HG02623 (cell line): Measurements from ENCODE around the gene DIP2B.
"Not testable (repeated sequence)": the region's sequence is repeated elsewhere in the genome, so short reads cannot be mapped to it uniquely, and the experiment has no call there.

Experiments used
- ATAC-seq: cut with Tn5 transposase; IDR thresholded peaks from one replicate; pipeline ENCODE4 v1.9.1; 2021; ENCODE audit warnings: moderate library complexity; ENCODE audit not compliant: unreplicated experiment

DIP2B gene, protein sequence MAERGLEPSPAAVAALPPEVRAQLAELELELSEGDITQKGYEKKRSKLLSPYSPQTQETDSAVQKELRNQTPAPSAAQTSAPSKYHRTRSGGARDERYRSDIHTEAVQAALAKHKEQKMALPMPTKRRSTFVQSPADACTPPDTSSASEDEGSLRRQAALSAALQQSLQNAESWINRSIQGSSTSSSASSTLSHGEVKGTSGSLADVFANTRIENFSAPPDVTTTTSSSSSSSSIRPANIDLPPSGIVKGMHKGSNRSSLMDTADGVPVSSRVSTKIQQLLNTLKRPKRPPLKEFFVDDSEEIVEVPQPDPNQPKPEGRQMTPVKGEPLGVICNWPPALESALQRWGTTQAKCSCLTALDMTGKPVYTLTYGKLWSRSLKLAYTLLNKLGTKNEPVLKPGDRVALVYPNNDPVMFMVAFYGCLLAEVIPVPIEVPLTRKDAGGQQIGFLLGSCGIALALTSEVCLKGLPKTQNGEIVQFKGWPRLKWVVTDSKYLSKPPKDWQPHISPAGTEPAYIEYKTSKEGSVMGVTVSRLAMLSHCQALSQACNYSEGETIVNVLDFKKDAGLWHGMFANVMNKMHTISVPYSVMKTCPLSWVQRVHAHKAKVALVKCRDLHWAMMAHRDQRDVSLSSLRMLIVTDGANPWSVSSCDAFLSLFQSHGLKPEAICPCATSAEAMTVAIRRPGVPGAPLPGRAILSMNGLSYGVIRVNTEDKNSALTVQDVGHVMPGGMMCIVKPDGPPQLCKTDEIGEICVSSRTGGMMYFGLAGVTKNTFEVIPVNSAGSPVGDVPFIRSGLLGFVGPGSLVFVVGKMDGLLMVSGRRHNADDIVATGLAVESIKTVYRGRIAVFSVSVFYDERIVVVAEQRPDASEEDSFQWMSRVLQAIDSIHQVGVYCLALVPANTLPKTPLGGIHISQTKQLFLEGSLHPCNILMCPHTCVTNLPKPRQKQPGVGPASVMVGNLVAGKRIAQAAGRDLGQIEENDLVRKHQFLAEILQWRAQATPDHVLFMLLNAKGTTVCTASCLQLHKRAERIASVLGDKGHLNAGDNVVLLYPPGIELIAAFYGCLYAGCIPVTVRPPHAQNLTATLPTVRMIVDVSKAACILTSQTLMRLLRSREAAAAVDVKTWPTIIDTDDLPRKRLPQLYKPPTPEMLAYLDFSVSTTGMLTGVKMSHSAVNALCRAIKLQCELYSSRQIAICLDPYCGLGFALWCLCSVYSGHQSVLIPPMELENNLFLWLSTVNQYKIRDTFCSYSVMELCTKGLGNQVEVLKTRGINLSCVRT (N-terminal part only)

DNA sequence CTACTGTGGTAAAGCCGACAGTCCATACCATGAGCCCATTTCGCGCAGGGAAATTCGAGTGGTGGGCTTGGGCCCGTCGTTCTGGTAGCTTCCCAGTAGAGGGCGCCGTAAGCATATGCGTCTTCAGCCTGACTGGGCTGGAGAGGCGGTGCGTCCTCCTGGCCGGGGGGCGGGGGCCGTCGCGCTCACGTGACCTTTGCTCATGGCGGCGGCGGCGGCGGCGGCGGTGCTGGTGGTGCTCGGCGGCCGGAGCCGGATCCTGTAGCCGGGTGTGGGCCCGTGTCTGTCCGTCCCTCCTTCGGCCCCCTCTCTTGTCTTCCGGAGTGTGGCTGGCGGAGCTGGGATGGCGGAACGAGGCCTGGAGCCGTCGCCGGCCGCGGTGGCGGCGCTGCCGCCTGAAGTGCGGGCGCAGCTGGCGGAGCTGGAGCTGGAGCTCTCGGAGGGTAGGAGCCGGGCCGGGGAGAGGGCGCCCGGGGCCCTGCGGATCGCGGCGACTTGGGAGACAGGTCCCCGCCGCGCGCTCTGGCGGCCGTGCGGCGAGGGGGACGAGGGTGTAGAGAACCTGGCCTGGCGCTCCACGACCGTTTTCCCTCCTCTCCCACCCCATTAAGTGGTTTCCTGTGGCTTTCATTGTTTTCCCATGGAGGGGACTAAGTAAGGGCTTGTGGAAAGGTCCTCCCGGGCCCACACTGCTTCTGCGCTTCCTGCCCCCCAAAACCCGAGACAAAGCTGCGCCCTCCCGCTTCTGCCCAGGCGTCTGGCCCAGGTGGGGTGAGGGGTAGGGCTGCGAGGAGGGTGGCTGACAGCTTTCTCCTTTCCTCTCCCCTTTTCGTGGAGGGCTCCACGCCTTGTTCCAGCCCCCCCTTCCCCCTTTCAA lies at the start of gene DIP2B:
Gene DIP2B (plus strand): TSS at position 188 of the 877 bp plus-strand sequence. CDS start 156 bp downstream, at position 344.
- peak; percentile 82 for ATAC-seq

DNA sequence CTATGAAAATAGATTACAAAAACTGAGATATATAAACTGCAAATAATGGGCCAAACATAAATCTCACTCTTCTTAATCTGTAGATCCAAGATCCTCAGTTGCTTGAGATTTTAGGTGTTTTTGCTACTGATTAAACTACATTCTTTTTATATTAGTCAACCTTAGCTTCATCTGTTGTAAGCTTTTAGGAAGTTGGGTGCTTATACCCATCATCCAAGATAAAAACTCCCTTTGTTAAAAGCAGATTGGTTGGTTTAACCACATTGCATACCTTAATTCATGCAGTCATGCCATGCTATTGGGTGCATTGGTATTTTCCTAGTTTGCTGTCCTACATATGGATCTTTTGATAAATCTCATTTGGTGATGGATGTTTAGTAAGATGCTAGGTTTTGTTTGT lies 46.2 kb upstream of the DIP2B start:
- ATAC-seq, result no peak

DNA sequence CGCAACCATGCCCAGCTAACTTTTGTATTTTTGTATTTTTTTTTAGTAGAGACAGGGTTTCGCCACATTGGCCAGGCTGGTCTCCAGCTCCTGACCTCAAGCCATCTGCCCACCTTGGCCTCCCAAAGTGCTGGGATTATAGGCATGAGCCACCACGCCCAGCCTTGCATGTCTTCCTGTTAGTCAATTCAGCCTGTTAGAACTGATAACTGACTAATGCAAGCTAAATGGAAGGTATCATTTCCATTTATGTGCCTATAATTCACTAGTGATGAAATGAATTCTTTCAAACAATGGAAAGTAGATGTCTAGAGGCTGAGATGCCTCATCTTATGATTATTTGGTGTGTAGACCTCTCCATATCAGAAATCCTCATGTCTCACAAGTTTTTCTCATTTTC lies 37.3 kb upstream of the DIP2B start:
- no peak for ATAC-seq

DNA sequence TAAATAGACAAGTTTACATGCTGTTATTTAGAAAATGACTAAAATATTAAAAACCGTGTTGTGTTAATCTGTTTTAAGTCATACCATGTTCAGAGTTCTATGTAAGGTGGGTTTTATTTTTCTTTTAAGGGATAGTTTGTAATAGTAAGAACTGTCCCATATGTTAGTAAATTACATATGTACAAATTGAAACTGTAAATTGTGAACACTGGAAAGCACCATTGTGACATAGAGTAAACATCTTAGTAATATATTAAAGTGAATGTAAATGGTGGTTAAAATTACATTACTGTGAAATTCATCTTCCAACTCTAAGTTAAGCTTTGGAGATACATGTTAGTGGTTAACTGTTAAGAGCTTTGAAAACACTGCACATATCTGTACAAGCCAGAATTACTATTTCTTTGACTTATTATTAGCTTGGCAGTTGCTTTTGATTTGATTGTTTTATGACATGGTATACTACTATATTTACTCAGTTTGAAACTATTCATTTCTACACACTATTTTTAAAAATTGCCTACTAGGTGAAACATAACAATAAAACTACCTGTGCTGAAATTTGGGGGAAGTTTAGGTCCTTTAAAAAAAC lies 27.4 kb upstream of the DIP2B start:
- no peak for ATAC-seq

DNA sequence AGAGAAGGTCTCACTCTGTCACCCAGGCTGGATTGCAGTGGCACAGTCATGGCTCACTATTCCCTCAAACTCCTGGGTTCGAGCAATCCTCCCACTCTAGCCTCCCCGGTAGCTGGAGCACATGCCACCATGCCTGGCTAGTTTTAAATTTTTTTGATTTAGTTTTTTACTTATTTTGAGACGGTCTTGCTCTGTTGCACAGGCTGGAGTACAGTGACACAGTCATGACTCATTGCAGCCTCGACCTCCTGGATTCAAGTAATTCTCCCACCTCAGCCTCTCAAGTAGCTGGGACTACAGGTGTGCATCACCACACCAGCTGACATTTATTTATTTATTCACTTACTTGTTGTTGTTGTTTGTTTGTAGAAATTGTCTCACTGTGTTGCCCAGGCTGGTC lies 22.2 kb upstream of the DIP2B start:
- no peak for ATAC-seq

DNA sequence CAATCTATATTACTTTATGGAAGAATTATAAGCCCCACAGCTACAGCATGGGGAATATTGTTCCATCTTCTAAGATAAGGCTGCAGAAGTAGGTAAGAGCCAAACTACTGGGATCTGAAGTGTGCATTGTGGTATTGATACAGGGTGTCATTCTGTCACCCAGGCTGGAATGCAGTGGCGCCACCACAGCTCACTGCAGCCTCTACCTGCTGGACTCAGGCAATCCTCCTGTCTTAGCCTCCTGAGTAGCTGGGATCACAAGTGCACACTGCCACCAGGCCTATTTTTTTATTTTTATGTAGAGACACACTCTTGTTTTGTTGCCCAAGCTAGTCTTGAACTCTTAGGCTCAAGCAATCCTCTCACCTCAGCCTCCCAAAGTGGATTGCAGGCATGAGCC lies 21.3 kb upstream of the DIP2B start:
- ATAC-seq, result no peak

DNA sequence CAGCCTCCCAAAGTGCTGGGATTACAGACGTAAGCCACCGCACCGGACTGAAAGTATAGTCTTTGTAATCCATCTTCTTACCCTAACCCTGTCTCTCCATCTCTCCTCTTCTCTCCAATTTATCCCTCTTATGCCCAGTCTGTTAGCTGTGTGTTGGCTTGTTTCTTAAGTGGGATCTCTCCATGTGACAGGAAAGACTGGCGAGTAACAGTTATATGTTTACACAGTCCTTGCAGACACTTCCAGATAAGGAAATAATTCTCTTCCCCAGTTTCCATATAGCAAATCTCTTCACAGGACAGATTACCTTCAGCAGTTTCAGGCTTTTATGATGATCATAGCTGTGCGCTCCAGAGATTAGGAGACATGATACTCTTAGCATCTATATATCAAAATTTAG lies 16.0 kb upstream of the DIP2B start:
- ATAC-seq, result no peak

DNA sequence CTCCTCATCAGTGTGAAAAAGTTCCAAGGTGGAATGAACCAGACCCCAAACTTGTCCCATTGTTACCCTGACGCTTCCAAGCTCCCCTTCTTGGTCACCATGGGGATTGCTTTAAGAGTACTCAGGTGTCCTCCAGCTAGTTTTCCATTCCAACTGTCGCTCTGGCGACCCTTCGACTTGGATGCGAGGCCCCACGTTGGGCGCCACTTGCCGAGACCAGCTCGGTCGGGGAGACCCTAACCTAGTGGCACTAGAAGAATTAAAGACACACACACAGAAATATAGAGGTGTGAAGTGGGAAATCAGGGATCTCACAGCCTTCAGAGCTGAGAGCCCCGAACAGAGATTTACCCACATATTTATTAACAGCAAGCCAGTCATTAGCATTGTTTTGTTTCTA lies 6.7 kb upstream of the DIP2B start:
- ATAC-seq, result not testable (repeated sequence)

DNA sequence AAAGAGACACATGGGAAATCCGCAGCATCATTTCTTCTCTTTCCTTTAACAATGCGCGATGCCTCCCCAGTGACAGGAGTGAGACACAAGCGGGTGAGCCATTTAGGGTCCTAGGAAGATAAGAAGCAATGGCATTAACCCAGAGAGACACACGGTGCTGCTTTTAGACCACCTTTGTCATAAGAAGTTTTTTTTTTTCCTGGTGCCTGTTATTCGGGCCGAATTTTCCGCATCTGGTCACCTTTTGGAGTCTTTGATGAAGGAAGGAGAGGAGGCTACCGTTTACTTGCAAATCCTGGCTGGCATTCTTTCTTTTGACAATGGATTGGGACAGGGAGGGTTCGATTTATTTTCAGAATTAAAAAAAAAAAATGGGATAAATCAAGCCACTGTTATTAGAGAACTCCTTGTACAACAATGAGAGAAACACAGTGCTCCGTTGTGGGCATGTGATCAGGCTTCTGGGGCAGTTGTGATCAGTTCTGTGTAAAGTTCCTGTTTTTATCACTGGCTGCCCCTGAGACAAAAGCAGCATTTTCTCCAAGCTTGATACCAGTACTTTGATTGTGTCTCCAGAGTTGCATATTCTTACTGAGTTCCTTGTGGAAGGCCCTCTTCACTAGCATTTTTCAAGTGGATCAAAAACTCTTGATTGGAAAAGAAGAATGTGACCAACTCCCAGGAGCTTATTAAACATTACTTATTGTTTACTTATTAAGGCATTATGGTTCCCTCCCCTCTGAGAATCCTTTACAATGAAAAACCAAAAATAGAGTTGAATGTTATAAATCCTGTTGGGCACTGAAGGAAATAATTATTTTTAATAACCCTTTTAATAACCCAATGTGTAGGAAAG lies 1.1 kb downstream of the DIP2B start:
- ATAC-seq, result no peak

DNA sequence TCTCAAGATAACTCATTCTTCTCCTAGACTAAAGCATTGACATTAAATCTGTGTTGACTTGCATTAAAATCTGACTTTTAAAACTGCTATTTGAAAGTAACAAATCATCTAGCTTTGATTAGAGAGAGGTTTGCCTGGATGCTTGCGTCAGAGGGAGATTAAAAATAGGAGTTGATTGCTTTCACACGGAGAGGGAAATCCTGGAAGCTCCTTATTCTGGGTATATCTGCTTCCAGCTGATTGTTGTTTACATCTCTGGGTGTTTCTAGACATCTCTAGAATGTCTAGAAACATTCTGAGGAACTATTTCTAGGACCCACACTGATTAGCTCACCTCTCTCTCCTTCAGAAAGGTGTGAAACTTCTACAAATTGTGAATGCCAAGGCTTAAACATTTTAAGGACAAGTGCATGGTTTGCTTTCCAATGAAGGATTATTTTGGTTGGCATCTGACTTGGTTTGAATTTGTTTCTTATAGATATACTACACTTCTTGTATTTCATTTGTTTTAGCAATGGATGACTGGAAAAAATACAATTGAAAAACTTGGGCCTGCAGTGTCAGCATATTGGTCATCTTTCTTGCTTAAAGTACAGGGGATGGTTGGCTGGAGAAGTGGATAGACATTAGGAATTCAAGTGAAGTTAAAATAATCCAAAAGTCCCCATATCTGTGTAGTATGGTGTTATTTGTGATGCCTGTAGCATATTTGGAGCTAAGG lies 2.1 kb downstream of the DIP2B start:
- ATAC-seq, result no peak

DNA sequence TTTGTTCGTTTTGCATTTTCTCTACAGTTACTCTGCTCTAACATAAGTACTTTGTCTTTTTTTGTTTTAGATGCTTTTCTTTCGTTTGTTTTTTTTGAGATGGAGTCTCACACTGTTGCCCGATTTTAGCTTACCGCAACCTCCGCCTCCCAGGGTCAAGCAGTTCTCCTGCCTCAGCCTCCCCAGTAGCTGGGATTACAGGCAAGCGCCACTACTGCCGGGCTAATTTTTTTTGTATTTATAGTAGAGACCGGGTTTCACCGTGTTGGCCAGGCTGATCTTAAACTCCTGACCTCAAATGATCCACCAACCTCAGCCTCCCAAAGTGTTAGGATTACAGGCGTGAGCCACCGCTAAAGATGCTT lies 2.7 kb downstream of the DIP2B start:
- no peak for ATAC-seq

DNA sequence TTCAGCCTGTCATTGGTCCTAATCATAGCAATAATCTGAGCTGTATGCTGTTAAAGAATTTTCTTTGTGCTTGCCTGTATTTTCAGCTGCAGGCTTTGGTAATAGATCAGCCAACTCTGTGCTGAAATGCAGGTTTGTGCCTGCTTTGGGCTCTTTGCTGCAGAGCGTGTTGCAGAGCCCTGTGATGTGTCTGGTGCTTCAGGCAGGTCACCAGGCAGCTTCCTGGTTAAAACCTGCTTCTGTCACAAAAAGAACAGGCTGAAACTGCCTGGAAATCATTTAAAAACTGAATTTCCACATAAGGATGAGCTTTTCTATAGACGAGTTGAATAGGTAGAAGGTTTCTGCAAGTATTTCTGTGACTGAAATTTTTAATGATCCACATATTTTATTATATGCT lies 3.1 kb downstream of the DIP2B start:
- ATAC-seq, result no peak

DNA sequence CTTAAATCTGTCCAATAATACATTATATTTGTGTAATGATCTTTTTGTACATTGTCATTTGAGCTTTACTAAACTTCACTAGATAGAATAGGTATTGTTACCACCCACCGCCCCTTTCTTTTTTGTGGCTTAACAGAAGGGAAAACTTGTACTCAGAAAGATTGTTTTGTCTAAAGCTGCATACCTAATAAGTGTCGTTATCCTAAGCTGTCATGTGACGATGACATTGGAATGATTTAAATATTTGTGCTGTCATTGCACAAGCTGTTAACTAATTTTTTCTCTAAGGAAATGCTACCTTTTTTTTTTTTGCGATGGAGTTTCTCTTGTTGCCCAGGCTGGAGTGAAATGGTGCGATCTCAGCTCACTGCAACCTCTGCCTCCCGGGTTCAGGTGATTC lies 3.6 kb downstream of the DIP2B start:
- no peak for ATAC-seq

DNA sequence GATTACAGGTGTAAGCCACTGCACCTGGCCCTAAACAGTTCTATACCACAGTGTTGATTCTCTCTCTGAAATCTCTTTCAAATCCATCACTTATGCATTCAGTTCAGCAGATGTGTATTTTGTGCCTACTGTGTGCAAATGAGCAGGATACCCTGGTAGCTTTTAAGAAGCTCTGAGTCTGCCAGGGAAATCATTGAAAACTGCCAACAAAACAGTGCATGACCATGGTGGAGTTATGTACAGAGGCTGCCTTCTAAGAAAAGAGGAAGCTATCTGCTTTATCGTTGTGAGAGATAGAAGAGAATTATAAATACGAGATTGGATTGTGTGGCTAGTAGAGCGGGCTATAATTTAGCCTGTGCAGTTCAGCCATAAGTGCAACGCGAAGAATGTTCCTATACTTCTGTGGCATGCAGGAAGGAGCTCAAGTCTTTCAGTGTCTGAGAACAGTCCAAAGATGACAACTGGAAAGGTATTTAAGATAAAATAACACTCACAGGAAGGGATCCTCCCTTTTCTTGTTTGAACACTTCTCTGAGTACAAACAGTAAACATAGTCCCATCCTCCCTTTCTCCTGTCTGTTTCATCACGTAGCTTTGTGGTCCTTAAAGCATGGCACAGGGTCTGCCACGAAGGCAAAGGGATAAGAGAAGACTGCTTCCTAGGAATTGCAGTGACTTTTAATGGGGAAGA lies 4.3 kb downstream of the DIP2B start:
- no peak for ATAC-seq

DNA sequence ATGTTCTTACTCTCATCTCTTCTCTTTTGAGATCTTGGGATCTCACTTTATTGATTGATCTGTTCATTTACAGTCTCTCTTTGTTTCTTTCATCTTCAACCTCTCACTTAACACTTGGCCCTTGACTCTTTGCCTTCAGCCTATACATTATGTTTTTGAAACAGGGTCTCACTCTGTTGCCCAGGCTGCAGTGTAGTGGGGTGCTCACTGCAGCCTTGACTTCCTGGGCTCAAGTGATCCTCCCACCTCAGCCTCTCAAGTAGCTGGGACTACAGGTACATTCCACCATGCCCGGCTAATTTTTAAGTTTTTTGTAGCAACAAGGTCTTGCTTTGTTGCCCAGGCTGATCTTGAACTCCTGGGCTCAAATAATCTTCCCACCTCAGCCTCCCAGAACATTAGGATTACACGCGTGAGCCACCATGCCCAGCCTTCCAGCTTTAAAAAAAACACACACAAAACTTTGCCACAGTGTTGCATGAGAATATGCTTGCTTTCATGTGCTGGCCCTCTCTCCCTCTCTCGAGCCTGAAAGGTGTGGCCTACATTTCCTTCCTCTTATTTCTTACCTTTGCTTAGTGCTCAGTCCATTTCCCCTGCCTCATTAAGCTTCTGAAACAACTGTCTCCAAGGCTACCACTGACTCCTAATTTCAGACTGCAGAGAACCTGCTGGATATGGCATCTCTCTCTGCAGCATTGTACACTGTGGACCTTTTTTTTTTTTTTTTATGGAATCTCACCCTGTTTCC lies 9.9 kb downstream of the DIP2B start:
- no peak for ATAC-seq

DNA sequence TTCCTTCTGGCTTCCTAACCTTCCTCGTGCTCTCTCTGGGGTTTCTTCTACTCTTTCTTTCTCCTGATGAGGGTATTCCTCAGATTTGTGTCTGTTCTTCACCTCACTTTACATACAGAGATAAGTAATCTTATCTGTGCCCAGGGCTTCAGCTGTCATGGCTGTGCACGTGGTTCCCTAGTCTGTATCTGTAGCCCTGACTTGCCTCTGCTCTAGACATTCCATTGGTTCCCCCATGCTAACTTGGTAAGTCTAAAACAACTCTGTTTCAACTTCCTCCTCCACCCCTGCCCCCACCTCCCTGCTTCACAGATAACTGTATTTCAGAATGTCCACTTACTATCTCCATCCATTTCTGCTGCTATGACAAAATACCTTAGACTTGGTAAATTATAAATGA lies 10.8 kb downstream of the DIP2B start:
- ATAC-seq, result no peak

DNA sequence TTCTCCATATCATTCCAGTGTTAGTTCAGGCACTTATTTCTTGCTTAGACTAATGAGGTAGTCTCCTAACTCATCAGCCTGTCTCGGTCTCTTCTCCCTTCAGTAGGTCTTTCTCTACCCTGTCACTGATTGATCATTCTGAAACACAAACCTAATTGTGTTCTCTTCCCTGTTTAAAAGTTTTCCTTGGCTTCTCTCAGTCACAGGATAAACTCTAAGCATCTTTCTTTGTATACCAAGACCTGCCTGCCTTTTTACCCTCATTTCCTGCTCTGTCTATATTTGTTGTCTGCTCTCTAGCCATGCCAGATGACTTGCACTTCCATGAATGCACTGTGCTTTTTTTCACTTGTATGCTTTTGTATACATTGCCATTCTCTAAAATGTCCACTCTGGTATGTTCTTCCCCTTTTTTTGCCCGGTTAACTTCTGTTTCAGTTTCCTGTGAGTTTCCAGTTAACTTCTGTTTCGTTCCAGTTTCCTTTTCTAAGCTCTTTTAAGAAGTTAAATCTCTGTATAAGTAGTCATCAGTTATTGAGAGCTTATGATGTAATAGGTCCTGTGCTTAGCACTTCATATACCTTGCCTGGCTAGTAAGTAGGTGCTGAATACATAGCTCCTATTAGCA lies 12.8 kb downstream of the DIP2B start:
- peak; percentile 65 for ATAC-seq
